A673 (cell line): ENCODE data around the gene P2RY14.

Source experiments
- CTCF ChIP-seq: fragments of 300-800, 200-600 bp; sonication (generic); conservative IDR thresholded peaks from 2 replicates; pipeline ENCODE4 v1.5.1; 2017; ENCODE audit warnings: low read depth, mild to moderate bottlenecking, antibody characterized with exemption, low read length, moderate library complexity, mixed read lengths
- EZH2 ChIP-seq: fragments of 200-600 bp; sonication (generic); IDR thresholded peaks from 2 replicates; pipeline ENCODE4 v1.6.1; 2017; ENCODE audit warnings: borderline replicate concordance, low read depth, mild to moderate bottlenecking, mixed read lengths, antibody characterized with exemption, low read length; ENCODE audit not compliant: poor library complexity, severe bottlenecking

DNA sequence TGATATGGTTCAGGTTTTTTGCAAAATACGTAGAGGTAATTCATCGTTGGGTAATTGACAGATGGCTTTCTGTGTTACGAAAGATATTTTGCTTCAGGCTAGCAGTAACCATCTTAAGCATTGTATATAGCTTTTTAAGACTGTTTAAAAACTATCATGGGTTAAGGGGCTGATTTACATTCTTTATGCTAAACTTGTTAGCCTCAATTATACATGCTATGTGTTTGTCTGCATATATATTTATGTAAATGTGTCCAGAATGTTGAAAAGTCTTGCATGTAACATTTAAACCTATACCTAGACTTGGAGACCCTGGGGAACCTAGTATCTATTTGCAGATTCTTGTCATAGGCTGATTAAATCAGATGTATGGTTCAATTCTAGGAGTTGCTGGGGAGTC is 11.1 kb upstream of the P2RY14 start:
- TF ChIP-seq CTCF (no peak), EZH2 (no peak)
